Gastrocnemius medialis (tissue), 4 donors: Measurements from ENCODE around the gene NKX3-2. TPM values are rescaled to one million over a fixed set of nuclear protein-coding genes. Genes with fewer than 3 reads are reported as not detected.

Experiments
- ATAC-seq, 2 donors: fragments of 150-250 bp; one replicate each; pipeline ENCODE4 v1.9.1; 2016
- DNase-seq, 2 donors: peaks; one replicate each; pipeline ENCODE4 v3.0.0-alpha.2; 2019
- H3K27ac ChIP-seq, 4 donors: fragments of 200-600 bp; sonication (generic); 1 replicate in 1 of 4; 2 replicates in 3 of 4; pipeline ENCODE4 v1.5.1; 2016 to 2018; ENCODE audit warnings: mild to moderate bottlenecking in 2 of 4, moderate library complexity in 1 of 4
- H3K27me3 ChIP-seq, 3 donors: fragments of 200-600 bp; sonication (generic) in 2 of 3; 1 replicate in 1 of 3; 2 replicates in 2 of 3; pipeline versions ENCODE4 v1.5.1 to v1.6.0; 2016 to 2019; ENCODE audit warnings: mild to moderate bottlenecking in 1 of 3, moderate library complexity in 1 of 3
- H3K36me3 ChIP-seq, 2 donors: fragments of 200-600 bp; sonication (generic) in 1 of 2; one replicate each; pipeline ENCODE4 v1.5.1; 2017 to 2018
- H3K4me1 ChIP-seq, 2 donors: fragments of 200-600 bp; sonication (generic) in 1 of 2; one replicate each; pipeline ENCODE4 v1.5.1; 2016 to 2017; ENCODE audit warnings: mild to moderate bottlenecking in 2 of 2
- H3K4me3 ChIP-seq, 4 donors: fragments of 200-600 bp; sonication (generic) in 3 of 4; 1 replicate in 1 of 4; 2 replicates in 3 of 4; pipeline ENCODE4 v1.5.1; 2016 to 2019; ENCODE audit warnings: mild to moderate bottlenecking in 2 of 4
- H3K9me3 ChIP-seq, 3 donors: fragments of 200-600 bp; sonication (generic) in 2 of 3; 1 replicate in 1 of 3; 2 replicates in 2 of 3; pipeline ENCODE4 v1.5.1; 2016 to 2019
- CTCF ChIP-seq, 5 experiments: fragments of 450-650 bp in 3 of 5; fragments of 200-600 bp in 2 of 5; sonication (generic) in 2 of 5; IDR thresholded peaks in 4 of 5; conservative IDR thresholded peaks in 1 of 5; 1 replicate in 4 of 5; 2 replicates in 1 of 5; pipeline ENCODE4 v1.5.1; 2016 to 2019; ENCODE audit warnings: antibody characterized with exemption in 5 of 5, mild to moderate bottlenecking in 3 of 5, moderate library complexity in 3 of 5
- POLR2A ChIP-seq, 2 donors: fragments of 450-650 bp; IDR thresholded peaks; one replicate each; pipeline ENCODE4 v1.6.1; 2017; ENCODE audit warnings: antibody characterized with exemption in 2 of 2, mild to moderate bottlenecking in 2 of 2, moderate library complexity in 2 of 2
- in situ Hi-C, 4 donors: fragments of 200-750 bp; cut with MboI; loops; one replicate each; pipeline versions ENCODE4 v1.15.0 to v1.8.0; 2017; ENCODE audit warnings: low sequenced_read_pairs in 4 of 4
- intact Hi-C: fragments of 100-400 bp; cut with DNase I; formaldehyde crosslinking; loops from one replicate; pipeline ENCODE4 v1.15.1; 2023; ENCODE audit warnings: low total_unique reads
- total RNA-seq, 4 donors: library from RNA; depleted of rRNA; stranded (reverse); fragments of >200 nt; gene quantifications; one replicate each; pipeline versions ENCODE4 v1.1.0 to v1.2.3, GENCODE V29; 2016

NKX3-2 gene
- total RNA-seq, 4 donors from 2014 or later, result not detected

GRCh38 chr4:13524504-13525243 is 19.6 kb downstream of the NKX3-2 start:
- peaks cover 89 to 94% (median 89%) of the 10 kb centered on the region in 3 donors for H3K27me3 ChIP-seq
- no peak for ATAC-seq

DNA sequence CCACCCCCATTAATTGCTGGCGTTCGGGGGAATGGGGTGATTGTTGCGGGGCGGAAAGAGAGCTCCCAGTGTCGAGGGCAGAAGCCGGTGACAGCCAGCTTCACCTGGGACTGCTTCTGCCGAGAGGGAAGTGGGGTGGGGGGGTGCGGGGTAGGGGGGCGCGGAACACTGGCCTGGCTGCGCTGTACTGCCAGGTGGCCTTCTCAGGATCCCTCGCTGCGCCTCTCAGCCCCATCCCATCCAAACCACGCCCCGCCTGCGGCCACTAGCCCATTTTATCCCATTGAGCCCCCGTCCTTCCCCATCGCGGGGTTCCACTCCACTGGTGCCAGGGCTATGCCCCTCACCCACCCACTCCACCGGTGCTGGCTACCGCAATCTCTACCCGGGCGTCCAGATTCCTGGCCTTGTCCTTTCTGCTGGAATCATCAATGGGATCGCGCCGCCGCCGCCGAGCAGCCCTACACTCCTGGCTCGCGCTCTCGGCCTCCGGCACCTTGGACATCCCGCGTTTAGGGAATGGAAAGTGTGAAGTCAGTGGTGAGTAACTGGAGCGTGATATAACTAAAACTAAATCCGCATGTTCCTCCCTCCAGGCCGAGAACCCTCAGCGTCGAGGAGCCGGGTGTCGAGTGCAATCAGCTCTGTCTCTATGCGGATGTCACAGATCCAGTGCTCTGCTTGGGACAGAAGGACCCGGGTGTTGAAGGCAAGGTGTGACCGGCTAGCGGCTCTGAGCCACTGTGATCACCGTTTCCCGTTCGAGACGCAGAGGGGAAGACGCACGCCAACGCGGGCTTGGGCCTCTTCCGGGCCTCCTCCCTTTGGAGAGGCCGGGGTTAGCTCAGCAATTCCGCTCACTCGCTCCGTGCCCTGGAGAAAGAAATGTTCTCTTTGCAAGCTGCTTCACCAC is 20.5 kb downstream of the NKX3-2 start:
- no peaks in the 10 kb centered on the region for H3K36me3 ChIP-seq
- peak overlapping the region in 1 of 4 donors; percentile 17 for H3K4me3 ChIP-seq
- H3K27me3 ChIP-seq, result peaks cover 81 to 86% (median 84%) of the 10 kb centered on the region in 3 donors
- DNase-seq, result no peak
- in situ Hi-C loops (no loop called here), intact Hi-C loops (no loop called here)
- H3K27ac ChIP-seq, result no peak overlapping the region
- TF ChIP-seq CTCF (IDR thresholded peaks at IDR 0.05 in 4 of 5, conservative IDR thresholded peaks at IDR 0.05 in 1 of 5) (no peak), POLR2A (IDR thresholded peaks at IDR 0.05) (no peak)
- H3K4me1 ChIP-seq, result peaks cover 0 to 12% of the 10 kb centered on the region in 2 donors
- peaks cover 0 to 14% (median 3%) of the 10 kb centered on the region in 3 donors for H3K9me3 ChIP-seq
- no peak for ATAC-seq

More at GRCh38 chr4:13524504-13525243, 19.6 kb downstream of the NKX3-2 start:
- Histone ChIP-seq H3K27ac (no peak overlapping the region), H3K36me3 (no peaks in the 10 kb centered on the region), H3K9me3 (peaks cover 0 to 14% (median 3%) of the 10 kb centered on the region in 3 donors), H3K4me1 (peaks cover 0 to 12% of the 10 kb centered on the region in 2 donors), H3K4me3 (peak overlapping the region in 1 of 4 donors; percentile 17)
- in situ Hi-C loops (loop anchor here in 1 of 4 donors (25.0 kb wide), 1 partner anchor 787 kb away; no protein-coding TSS in a partner anchor), intact Hi-C loops (no loop called here)
- no peak for DNase-seq
- no peak for TF ChIP-seq CTCF (IDR thresholded peaks at IDR 0.05 in 4 of 5, conservative IDR thresholded peaks at IDR 0.05 in 1 of 5)
- TF ChIP-seq POLR2A (IDR thresholded peaks at IDR 0.05), result no peak

DNA sequence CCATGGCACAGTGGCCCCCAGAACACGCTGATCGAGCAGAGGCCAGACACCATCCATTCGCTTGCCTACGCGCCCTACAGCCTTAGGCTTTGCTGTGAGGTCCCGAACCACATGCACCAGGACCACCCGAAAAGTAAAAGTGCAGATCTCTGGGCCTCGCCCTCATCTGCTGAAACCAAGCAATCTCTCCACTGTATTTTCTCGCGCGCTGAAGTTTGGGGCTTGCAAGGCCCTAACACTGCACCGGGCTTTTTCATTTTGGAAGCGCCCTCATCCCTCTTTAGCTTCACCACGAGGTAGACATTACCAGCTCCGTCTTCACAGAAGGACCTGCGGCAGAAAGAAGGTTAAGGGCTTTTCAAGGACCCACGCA is 21.2 kb downstream of the NKX3-2 start:
- H3K36me3 ChIP-seq, result no peaks in the 10 kb centered on the region
- peaks cover 0 to 14% (median 3%) of the 10 kb centered on the region in 3 donors for H3K9me3 ChIP-seq
- H3K4me1 ChIP-seq, result peaks cover 0 to 12% of the 10 kb centered on the region in 2 donors
- intact Hi-C loops (no loop called here), in situ Hi-C loops (no loop called here)
- H3K27ac ChIP-seq, result no peak overlapping the region
- TF ChIP-seq CTCF (IDR thresholded peaks at IDR 0.05 in 4 of 5, conservative IDR thresholded peaks at IDR 0.05 in 1 of 5) (no peak), POLR2A (IDR thresholded peaks at IDR 0.05) (no peak)
- H3K4me3 ChIP-seq, result no peak overlapping the region
- H3K27me3 ChIP-seq, result peaks cover 73 to 81% (median 79%) of the 10 kb centered on the region in 3 donors
- ATAC-seq, result no peak
- DNase-seq, result no peak

- Histone ChIP-seq H3K27ac (no peak overlapping the region), H3K36me3 (no peaks in the 10 kb centered on the region), H3K9me3 (peaks cover 0 to 14% (median 3%) of the 10 kb centered on the region in 3 donors), H3K4me3 (peak overlapping the region in 2 of 4 donors; percentile 14 to 31), H3K27me3 (peaks cover 67 to 80% (median 75%) of the 10 kb centered on the region in 3 donors), H3K4me1 (peaks cover 0 to 12% of the 10 kb centered on the region in 2 donors)
- in situ Hi-C loops, result no loop called here
- DNase-seq (no peak), ATAC-seq (no peak)
- intact Hi-C loops, result no loop called here
- TF ChIP-seq POLR2A (IDR thresholded peaks at IDR 0.05) (no peak), CTCF (IDR thresholded peaks at IDR 0.05 in 4 of 5, conservative IDR thresholded peaks at IDR 0.05 in 1 of 5) (no peak)
Observed at GRCh38 chr4:13522282-13523104, 21.8 kb downstream of the NKX3-2 start.
